Endodermal cell (in vitro differentiated cells): ENCODE data around the gene DKK3. TPM values are rescaled to one million over a fixed set of nuclear protein-coding genes. Genes with fewer than 3 reads are reported as not detected.
"Not testable (repeated sequence)": the region's sequence is repeated elsewhere in the genome, so short reads cannot be mapped to it uniquely, and the experiment has no call there.

Source experiments
- DNase-seq: peaks from one replicate; pipeline ENCODE4 v3.0.0-alpha.2; 2017
- H3K27ac ChIP-seq: 2 replicates; pipeline ENCODE4 v1.5.1; 2013; ENCODE audit warnings: mild to moderate bottlenecking, low read depth, low read length, moderate library complexity
- H3K27me3 ChIP-seq: 2 replicates; pipeline ENCODE4 v1.6.1; 2013; ENCODE audit warnings: mild to moderate bottlenecking, low read length, moderate library complexity; ENCODE audit not compliant: insufficient read depth, control insufficient read depth, poor library complexity, severe bottlenecking
- H3K36me3 ChIP-seq: 2 replicates; pipeline ENCODE4 v1.7.0; 2013; ENCODE audit warnings: mild to moderate bottlenecking, low read length, moderate library complexity; ENCODE audit not compliant: control insufficient read depth, insufficient read depth
- H3K4me1 ChIP-seq: one replicate; pipeline ENCODE4 v1.7.0; 2013; ENCODE audit warnings: low read length; ENCODE audit not compliant: control insufficient read depth, insufficient read depth
- H3K4me3 ChIP-seq: 2 replicates; pipeline ENCODE4 v1.5.1; 2013; ENCODE audit warnings: mild to moderate bottlenecking, low read length, moderate library complexity
- H3K9ac ChIP-seq: 2 replicates; pipeline ENCODE4 v1.6.1; 2013; ENCODE audit warnings: mild to moderate bottlenecking, low read length, moderate library complexity; ENCODE audit not compliant: poor library complexity, severe bottlenecking; ENCODE audit errors: extremely low read depth
- H3K9me3 ChIP-seq: 2 replicates; pipeline ENCODE4 v1.6.1; 2013; ENCODE audit warnings: mild to moderate bottlenecking, low read length, moderate library complexity; ENCODE audit not compliant: control insufficient read depth
- H3K27ac Mint-ChIP-seq: 2 replicates; pipeline ENCODE4 v1.8.0; 2020; ENCODE audit warnings: mixed read lengths
- H3K27me3 Mint-ChIP-seq: 2 replicates; pipeline ENCODE4 v1.8.0; 2021; ENCODE audit warnings: mild to moderate bottlenecking, mixed read lengths; ENCODE audit not compliant: insufficient read depth
- H3K36me3 Mint-ChIP-seq: 2 replicates; pipeline ENCODE4 v1.8.0; 2020; ENCODE audit warnings: low read depth, mixed read lengths
- H3K4me1 Mint-ChIP-seq: 2 replicates; pipeline ENCODE4 v1.8.0; 2020; ENCODE audit warnings: mixed read lengths
- H3K4me3 Mint-ChIP-seq: 2 replicates; pipeline ENCODE4 v1.8.0; 2020; ENCODE audit warnings: mild to moderate bottlenecking, moderate library complexity, mixed read lengths
- H3K9me3 Mint-ChIP-seq: 2 replicates; pipeline ENCODE4 v1.8.0; 2020; ENCODE audit warnings: mild to moderate bottlenecking, mixed read lengths
- WGBS, 2 experiments: methylation state at CpG; one replicate each; pipeline versions ENCODE4 v1.1.5 to v1.1.7; 2013; ENCODE audit warnings: missing lambda C conversion rate in 2 of 2, mixed read lengths in 1 of 2; ENCODE audit not compliant: insufficient coverage in 1 of 2, insufficient read length in 1 of 2; 5-methylcytosine and 5-hydroxymethylcytosine counted together
- total RNA-seq, 2 donors: library from RNA; stranded (reverse); fragmentation: NEBNext Ultra II Directional in 1 of 2; extraction: Animal tissue kit (Norgen Biotek cat#: 25700) in 1 of 2; gene quantifications; 2 replicates in 1 of 2; 3 replicates in 1 of 2; pipeline ENCODE4 v1.2.1, GENCODE V29; 2021
- TF ChIP-seq, protein P1 (sequence below): fragments of 200-600 bp; sonication (generic); conservative IDR thresholded peaks from 2 replicates; pipeline ENCODE4 v1.5.0; 2021; ENCODE audit warnings: antibody characterized with exemption, mild to moderate bottlenecking

The DKK3 gene
- total RNA-seq, 2 donors from 2014 or later, result 18.8 to 42.6 TPM

DNA sequence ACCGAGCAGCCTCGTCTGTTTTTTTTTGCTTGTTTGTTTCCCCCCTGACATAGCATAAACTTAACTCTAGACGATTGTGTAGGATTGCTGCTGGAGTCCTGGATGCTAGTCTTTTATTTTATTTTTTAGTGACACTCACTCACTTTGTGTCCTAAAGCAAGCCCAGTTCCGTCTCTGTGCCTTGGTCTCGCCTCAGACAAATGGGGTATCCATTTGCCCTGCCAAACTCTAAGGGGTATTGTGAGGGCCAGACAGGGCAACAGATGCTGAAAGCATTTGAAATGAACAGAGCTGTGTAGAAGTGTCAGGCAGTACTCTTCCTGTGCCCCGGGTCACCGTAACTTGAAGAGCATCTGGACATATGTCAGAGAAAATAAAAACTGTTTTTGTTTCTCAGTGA, 34.8 kb upstream of the DKK3 start:
- no peak overlapping the region for H3K4me3 ChIP-seq
- no peaks in the 10 kb centered on the region for H3K36me3 ChIP-seq
- Mint-ChIP-seq H3K36me3 (no peaks in the 10 kb centered on the region), H3K4me3 (no peak overlapping the region), H3K4me1 (no peaks in the 10 kb centered on the region), H3K27ac (no peak overlapping the region), H3K9me3 (peaks cover 21% of the 10 kb centered on the region), H3K27me3 (peaks cover 1% of the 10 kb centered on the region)
- H3K4me1 ChIP-seq, result no peaks in the 10 kb centered on the region
- no peak overlapping the region for H3K9ac ChIP-seq
- no peak overlapping the region for H3K27ac ChIP-seq
- peaks cover 18% of the 10 kb centered on the region for H3K9me3 ChIP-seq
- no peaks in the 10 kb centered on the region for H3K27me3 ChIP-seq
- TF ChIP-seq, protein P1, sequence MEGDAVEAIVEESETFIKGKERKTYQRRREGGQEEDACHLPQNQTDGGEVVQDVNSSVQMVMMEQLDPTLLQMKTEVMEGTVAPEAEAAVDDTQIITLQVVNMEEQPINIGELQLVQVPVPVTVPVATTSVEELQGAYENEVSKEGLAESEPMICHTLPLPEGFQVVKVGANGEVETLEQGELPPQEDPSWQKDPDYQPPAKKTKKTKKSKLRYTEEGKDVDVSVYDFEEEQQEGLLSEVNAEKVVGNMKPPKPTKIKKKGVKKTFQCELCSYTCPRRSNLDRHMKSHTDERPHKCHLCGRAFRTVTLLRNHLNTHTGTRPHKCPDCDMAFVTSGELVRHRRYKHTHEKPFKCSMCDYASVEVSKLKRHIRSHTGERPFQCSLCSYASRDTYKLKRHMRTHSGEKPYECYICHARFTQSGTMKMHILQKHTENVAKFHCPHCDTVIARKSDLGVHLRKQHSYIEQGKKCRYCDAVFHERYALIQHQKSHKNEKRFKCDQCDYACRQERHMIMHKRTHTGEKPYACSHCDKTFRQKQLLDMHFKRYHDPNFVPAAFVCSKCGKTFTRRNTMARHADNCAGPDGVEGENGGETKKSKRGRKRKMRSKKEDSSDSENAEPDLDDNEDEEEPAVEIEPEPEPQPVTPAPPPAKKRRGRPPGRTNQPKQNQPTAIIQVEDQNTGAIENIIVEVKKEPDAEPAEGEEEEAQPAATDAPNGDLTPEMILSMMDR, result no peak
- no peak for DNase-seq
- 91 to 94% methylated on average over 7 of the region's 7 CpGs for WGBS, 2 experiments

DNA sequence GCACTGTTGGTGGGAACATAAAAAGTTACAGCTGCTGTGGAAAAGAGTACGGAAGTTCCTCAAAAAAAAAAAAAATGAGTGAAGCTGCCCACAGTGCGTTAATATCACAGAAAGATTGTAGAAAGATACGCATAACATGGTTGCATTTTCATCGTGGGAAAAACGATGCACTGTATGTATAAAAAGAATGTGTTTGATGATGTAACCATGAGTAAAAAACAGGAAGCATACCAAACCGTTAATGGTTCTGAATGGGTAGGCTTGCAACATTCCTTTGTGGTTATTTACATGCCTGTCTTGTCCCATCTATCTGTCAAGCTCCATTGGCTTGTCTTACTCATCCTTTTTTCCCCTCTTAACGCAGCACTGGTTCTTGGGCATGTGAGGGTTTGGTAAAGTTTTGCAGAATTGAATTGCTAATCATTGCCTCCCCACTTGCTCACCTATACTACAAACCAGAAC, 33.8 kb upstream of the DKK3 start:
- Mint-ChIP-seq H3K4me3 (no peak overlapping the region), H3K27ac (no peak overlapping the region), H3K36me3 (no peaks in the 10 kb centered on the region), H3K9me3 (peaks cover 21% of the 10 kb centered on the region), H3K27me3 (peaks cover 4% of the 10 kb centered on the region), H3K4me1 (no peaks in the 10 kb centered on the region)
- DNase-seq, result no peak
- Histone ChIP-seq H3K4me1 (no peaks in the 10 kb centered on the region), H3K36me3 (no peaks in the 10 kb centered on the region), H3K9me3 (peaks cover 18% of the 10 kb centered on the region), H3K4me3 (no peak overlapping the region), H3K27ac (no peak overlapping the region), H3K27me3 (no peaks in the 10 kb centered on the region), H3K9ac (no peak overlapping the region)
- TF ChIP-seq, protein P1, result no peak
- 77 to 82% methylated on average over 5 to 6 of the region's 7 CpGs for WGBS, 2 experiments

DNA sequence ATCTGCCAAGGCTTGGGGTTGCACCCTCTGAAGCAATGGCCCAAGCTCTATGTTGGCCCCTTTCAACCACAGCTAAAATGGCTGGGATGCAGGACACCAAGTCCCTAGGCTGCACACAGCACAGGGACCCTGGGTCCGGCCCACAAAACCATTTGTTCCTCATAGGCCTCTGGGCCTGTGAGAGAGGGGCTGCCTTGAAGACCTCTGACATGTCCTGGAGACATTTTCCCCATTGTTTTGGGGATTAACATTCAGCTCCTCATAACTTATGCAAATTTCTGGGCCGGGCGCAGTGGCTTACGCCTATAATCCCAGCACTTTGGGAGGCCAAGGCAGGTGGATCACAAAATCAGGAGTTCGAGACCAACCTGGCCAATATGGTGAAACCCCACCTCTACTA, 32.3 kb upstream of the DKK3 start:
- H3K4me3 ChIP-seq, H3K36me3 Mint-ChIP-seq, DNase-seq, H3K4me1 ChIP-seq, H3K9ac ChIP-seq, H3K27ac ChIP-seq, H3K4me1 Mint-ChIP-seq, H3K36me3 ChIP-seq, H3K4me3 Mint-ChIP-seq, H3K27ac Mint-ChIP-seq, H3K27me3 ChIP-seq: not testable (repeated sequence)
- Mint-ChIP-seq H3K27me3 (peaks cover 15% of the 10 kb centered on the region), H3K9me3 (peaks cover 21% of the 10 kb centered on the region)
- WGBS, 2 experiments, result 82 to 85% methylated on average over 5 of the region's 5 CpGs
- peaks cover 18% of the 10 kb centered on the region for H3K9me3 ChIP-seq

DNA sequence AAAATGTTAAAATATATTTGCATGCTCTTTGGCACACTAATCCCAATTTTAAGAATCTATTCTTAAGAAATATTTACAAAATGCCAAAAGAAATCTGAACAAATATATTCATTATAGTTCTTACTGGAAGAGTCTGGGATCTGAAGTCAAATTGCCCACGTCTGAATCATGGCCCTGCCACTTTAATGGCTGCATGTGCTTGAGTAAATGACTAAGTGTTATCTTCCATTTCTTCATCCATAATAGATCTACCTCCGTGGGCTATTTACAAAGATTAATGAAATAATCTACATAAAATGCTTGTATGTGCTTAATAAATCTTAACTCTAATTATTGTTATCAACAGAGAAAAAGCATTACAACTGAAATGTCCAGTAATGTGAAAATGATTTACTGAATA, 24.5 kb upstream of the DKK3 start:
- H3K27ac Mint-ChIP-seq, result no peak overlapping the region
- no peak for DNase-seq
- Histone ChIP-seq H3K9me3 (no peaks in the 10 kb centered on the region), H3K4me1 (no peaks in the 10 kb centered on the region), H3K36me3 (no peaks in the 10 kb centered on the region), H3K9ac (no peak overlapping the region), H3K27me3 (no peaks in the 10 kb centered on the region), H3K4me3 (no peak overlapping the region), H3K27ac (no peak overlapping the region)
- H3K36me3 Mint-ChIP-seq, result no peaks in the 10 kb centered on the region
- no peaks in the 10 kb centered on the region for H3K9me3 Mint-ChIP-seq
- TF ChIP-seq, protein P1, result no peak
- WGBS, 2 experiments, result 100% methylated on average over 1 of the region's 2 CpGs; no CpG with 5 or more reads in 1 of the 2 experiments
- H3K4me3 Mint-ChIP-seq, result no peak overlapping the region
- H3K4me1 Mint-ChIP-seq, result no peaks in the 10 kb centered on the region
- H3K27me3 Mint-ChIP-seq, result peaks cover 24% of the 10 kb centered on the region
